IPS-18a (cell line): ENCODE measurements around the gene BLZF1.
A peak's percentile ranks its signal among the peaks of the same experiment; 100 is the strongest.
"Not testable (repeated sequence)": the region's sequence is repeated elsewhere in the genome, so short reads cannot be mapped to it uniquely, and the experiment has no call there.

Source experiments
- H3K27ac ChIP-seq: one replicate; pipeline ENCODE4 v1.5.1; 2013; ENCODE audit warnings: low read length
- H3K27me3 ChIP-seq: one replicate; pipeline ENCODE4 v1.6.1; 2013; ENCODE audit warnings: mild to moderate bottlenecking, low read length; ENCODE audit not compliant: control insufficient read depth, insufficient read depth
- H3K36me3 ChIP-seq: one replicate; pipeline ENCODE4 v1.6.1; 2013; ENCODE audit warnings: low read depth, low read length; ENCODE audit not compliant: control insufficient read depth
- H3K4me1 ChIP-seq: one replicate; pipeline ENCODE4 v1.6.1; 2013; ENCODE audit warnings: low read depth, low read length; ENCODE audit not compliant: control insufficient read depth
- H3K4me3 ChIP-seq: one replicate; pipeline ENCODE4 v1.5.1; 2013; ENCODE audit warnings: low read length
- H3K9ac ChIP-seq: one replicate; pipeline ENCODE4 v1.6.1; 2013; ENCODE audit warnings: mild to moderate bottlenecking, low read length, moderate library complexity
- H3K9me3 ChIP-seq: one replicate; pipeline ENCODE4 v1.6.1; 2013; ENCODE audit warnings: low read depth, low read length; ENCODE audit not compliant: control insufficient read depth

The BLZF1 gene

GRCh38 chr1:169367686-169368405 is at the start of gene BLZF1, which contains the start of gene NME7:
BLZF1 (plus strand) TSS chr1:169368195; CDS start chr1:169369523, 1,328 bp downstream.
NME7 (minus strand) TSS chr1:169367797; CDS start chr1:169367710, 87 bp downstream.
- peak within 1 kb of the TSS; percentile 31 for H3K27ac ChIP-seq
- H3K27me3 ChIP-seq, result no peaks in the 10 kb centered on the region
- H3K9me3 ChIP-seq, result no peaks in the 10 kb centered on the region
- H3K4me3 ChIP-seq, result peak within 1 kb of the TSS; percentile 78
- peak within 1 kb of the TSS; percentile 38 for H3K9ac ChIP-seq
- peaks cover 6% of the 10 kb centered on the region for H3K36me3 ChIP-seq
- H3K4me1 ChIP-seq, result peaks cover 3% of the 10 kb centered on the region

DNA sequence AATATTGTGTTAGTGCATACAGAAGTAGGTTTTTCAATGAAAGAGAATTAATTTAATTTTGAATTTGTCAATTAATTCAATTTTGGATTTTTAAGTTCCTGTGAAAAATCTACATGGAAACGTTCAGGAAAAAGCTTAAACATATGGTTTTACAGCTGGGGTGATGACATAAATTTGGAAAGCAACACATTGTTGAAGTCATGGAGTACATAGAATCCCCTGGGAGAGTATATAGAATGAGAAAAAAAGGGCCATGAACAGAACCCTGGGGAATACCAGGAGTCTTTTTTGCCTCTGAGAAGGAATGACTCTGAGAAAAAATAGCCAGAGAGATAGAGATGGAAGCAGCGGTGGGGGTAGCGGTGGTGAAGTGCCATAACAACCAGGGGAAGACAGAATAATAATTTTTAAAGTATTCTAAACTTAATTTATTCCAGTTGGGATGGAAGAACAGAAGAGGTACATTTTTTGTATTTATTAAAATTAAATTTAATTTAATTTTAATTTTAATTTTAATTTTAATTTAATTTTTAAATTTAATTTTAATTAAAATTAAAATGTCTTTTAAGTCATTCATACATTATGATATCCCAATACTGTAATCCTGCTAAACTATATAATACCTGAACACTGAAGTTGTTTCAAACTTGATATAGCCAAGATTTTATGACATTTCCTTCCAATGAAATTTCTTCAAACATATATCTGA is 49.3 kb upstream of the BLZF1 start:
- no peak overlapping the region for H3K27ac ChIP-seq
- no peaks in the 10 kb centered on the region for H3K36me3 ChIP-seq
- H3K9me3 ChIP-seq, result no peaks in the 10 kb centered on the region
- H3K4me1 ChIP-seq, result no peaks in the 10 kb centered on the region
- no peaks in the 10 kb centered on the region for H3K27me3 ChIP-seq
- H3K9ac ChIP-seq, result no peak overlapping the region
- no peak overlapping the region for H3K4me3 ChIP-seq

DNA sequence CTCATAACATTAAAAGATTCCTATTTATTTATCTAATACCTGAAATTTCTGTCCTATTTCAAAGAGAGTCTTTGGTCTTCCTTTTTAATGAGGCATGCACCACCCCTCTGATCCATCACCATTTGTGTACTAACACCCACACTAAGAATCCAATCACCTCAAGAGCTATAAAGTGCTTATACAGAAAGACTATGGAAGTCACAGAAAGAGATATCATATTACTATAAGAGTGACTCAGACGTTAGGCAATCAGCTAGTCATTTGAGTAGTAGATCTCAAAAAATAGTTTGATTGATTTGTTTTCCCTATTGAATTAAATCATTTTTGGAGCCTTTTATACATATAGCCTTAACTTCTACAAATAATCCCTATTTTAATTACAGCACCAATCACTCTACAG is 46.5 kb upstream of the BLZF1 start:
- Histone ChIP-seq H3K9me3 (no peaks in the 10 kb centered on the region), H3K4me1 (peaks cover 12% of the 10 kb centered on the region), H3K36me3 (no peaks in the 10 kb centered on the region), H3K4me3 (no peak overlapping the region), H3K9ac (no peak overlapping the region), H3K27ac (no peak overlapping the region), H3K27me3 (no peaks in the 10 kb centered on the region)

DNA sequence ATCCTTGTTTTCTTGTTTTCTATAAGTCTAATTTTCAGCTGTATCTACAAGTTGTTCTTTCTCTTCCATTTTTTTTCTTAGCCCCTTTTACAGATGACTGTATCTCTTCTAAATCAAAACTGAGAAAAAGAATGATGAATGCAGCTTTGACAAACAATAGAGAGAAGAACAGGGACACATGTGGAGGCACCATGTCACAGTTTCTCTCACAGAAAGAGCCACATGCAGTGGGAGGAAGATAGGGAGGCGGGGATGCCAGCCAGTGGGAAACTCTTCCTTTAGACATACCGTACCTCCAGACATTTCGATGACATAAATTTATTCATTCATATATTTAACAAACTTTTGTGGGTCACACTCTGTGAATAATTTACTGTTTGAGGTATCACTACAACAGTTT is 45.9 kb upstream of the BLZF1 start:
- Histone ChIP-seq H3K4me3 (no peak overlapping the region), H3K27me3 (no peaks in the 10 kb centered on the region), H3K9me3 (no peaks in the 10 kb centered on the region), H3K36me3 (no peaks in the 10 kb centered on the region), H3K9ac (no peak overlapping the region), H3K27ac (no peak overlapping the region), H3K4me1 (peaks cover 12% of the 10 kb centered on the region)

DNA sequence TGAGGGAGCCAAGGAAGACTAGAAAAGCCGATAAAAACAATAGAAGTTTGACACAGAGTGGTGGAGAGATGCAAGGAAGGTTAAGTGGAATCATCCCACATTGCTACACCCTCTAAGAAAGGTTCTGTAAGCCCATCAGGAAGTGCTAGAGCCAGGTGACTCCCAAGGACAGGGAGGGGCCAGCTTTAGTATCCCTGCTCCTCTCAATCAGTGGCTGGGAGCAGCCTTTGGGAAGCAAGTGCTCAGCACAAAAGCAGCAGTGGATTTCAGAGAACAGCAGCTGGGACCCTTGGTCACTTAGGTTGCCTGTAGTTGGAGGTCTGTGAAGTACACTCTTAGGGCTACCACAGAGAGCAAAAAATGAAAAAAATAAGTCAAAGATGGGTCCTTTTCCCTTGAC is 42.9 kb upstream of the BLZF1 start:
- Histone ChIP-seq H3K27me3 (no peaks in the 10 kb centered on the region), H3K27ac (no peak overlapping the region)

GRCh38 chr1:169326261-169326955 is 41.6 kb upstream of the BLZF1 start:
- no peaks in the 10 kb centered on the region for H3K36me3 ChIP-seq
- no peak overlapping the region for H3K27ac ChIP-seq
- no peaks in the 10 kb centered on the region for H3K27me3 ChIP-seq
- H3K9me3 ChIP-seq, result no peaks in the 10 kb centered on the region
- H3K4me3 ChIP-seq, result no peak overlapping the region
- H3K9ac ChIP-seq, result no peak overlapping the region
- peaks cover 12% of the 10 kb centered on the region for H3K4me1 ChIP-seq

More for the DNA sequence above, 42.9 kb upstream of the BLZF1 start:
- no peaks in the 10 kb centered on the region for H3K36me3 ChIP-seq
- H3K9ac ChIP-seq, result no peak overlapping the region
- no peaks in the 10 kb centered on the region for H3K9me3 ChIP-seq
- H3K4me3 ChIP-seq, result no peak overlapping the region
- peaks cover 12% of the 10 kb centered on the region for H3K4me1 ChIP-seq

DNA sequence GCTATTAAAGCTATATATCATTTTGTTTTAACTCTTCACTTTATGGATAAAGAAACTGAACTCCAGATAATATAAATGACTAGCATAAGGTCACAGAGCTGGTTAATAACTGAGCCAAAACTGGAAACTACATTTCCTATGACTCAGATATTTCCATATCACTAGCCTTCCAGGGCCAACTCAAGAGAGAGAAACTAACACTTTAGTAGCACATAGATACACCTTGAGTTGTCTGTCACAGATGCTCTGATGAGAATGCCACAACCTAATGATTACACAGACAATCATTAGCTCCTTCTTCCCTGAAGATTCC is 41.1 kb upstream of the BLZF1 start:
- Histone ChIP-seq H3K27ac (no peak overlapping the region), H3K36me3 (no peaks in the 10 kb centered on the region)

GRCh38 chr1:169327875-169328274 is 40.1 kb upstream of the BLZF1 start:
- Histone ChIP-seq H3K27me3 (no peaks in the 10 kb centered on the region), H3K4me1 (peaks cover 12% of the 10 kb centered on the region), H3K36me3 (no peaks in the 10 kb centered on the region), H3K9ac (no peak overlapping the region), H3K9me3 (no peaks in the 10 kb centered on the region), H3K4me3 (no peak overlapping the region), H3K27ac (no peak overlapping the region)

More for the DNA sequence above, 41.1 kb upstream of the BLZF1 start:
- no peak overlapping the region for H3K9ac ChIP-seq
- no peak overlapping the region for H3K4me3 ChIP-seq
- H3K9me3 ChIP-seq, result no peaks in the 10 kb centered on the region
- H3K27me3 ChIP-seq, result no peaks in the 10 kb centered on the region
- peaks cover 12% of the 10 kb centered on the region for H3K4me1 ChIP-seq

- Histone ChIP-seq H3K9ac (no peak overlapping the region), H3K27me3 (no peaks in the 10 kb centered on the region), H3K4me1 (peaks cover 9% of the 10 kb centered on the region)
These were observed 38.6 kb upstream of the BLZF1 start for GRCh38 chr1:169329383-169329782.

DNA sequence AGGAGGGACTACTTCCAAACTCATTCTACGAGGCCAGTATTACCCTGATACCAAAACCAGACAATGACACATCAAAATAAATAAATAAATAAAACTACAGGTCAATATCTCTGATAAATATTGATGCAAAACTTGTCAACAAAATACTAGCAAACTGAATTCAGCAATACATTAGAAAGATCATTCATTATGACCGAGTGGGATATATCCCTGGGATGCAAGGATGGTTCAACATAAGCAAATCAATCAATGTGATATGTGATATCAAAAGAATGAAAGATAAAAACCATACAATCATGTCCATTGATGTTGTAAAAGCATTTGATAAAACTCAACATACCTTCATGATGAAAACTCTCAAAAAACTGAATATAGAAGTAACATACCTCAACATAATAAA is 37.1 kb upstream of the BLZF1 start:
- Histone ChIP-seq H3K9ac (no peak overlapping the region), H3K27ac (no peak overlapping the region), H3K4me1 (no peaks in the 10 kb centered on the region), H3K9me3 (no peaks in the 10 kb centered on the region), H3K36me3 (no peaks in the 10 kb centered on the region), H3K4me3 (no peak overlapping the region), H3K27me3 (no peaks in the 10 kb centered on the region)

More at GRCh38 chr1:169329383-169329782, 38.6 kb upstream of the BLZF1 start:
- Histone ChIP-seq H3K4me3 (no peak overlapping the region), H3K9me3 (no peaks in the 10 kb centered on the region), H3K27ac (no peak overlapping the region), H3K36me3 (no peaks in the 10 kb centered on the region)

GRCh38 chr1:169334727-169335126 is 33.3 kb upstream of the BLZF1 start:
- H3K4me1 ChIP-seq, H3K4me3 ChIP-seq, H3K27me3 ChIP-seq, H3K9me3 ChIP-seq, H3K9ac ChIP-seq, H3K27ac ChIP-seq, H3K36me3 ChIP-seq: not testable (repeated sequence)
